Lung (tissue), 12 donors: Measurements from ENCODE around the gene FXYD2. TPM values are rescaled to one million over a fixed set of nuclear protein-coding genes. Genes with fewer than 3 reads are reported as not detected.
A peak's percentile ranks its signal among the peaks of the same experiment; 100 is the strongest.

Source experiments
- ATAC-seq: fragments of 200-7000 bp; cut with Tn5 transposase; one replicate; pipeline ENCODE4 v1.9.1; 2020; ENCODE audit warnings: moderate number of reproducible peaks; ENCODE audit not compliant: insufficient read depth, low FRiP score
- DNase-seq, 3 donors: peaks; one replicate each; pipeline ENCODE4 v3.0.0-alpha.2; 2013 to 2017
- H3K27ac ChIP-seq, 2 donors: one replicate each; pipeline ENCODE4 v1.5.1; 2013; ENCODE audit warnings: mild to moderate bottlenecking in 2 of 2, moderate library complexity in 2 of 2, control low read depth in 1 of 2, inconsistent platforms in 1 of 2, low read depth in 1 of 2, low read length in 1 of 2
- H3K27me3 ChIP-seq, 3 donors: one replicate each; pipeline ENCODE4 v1.5.1; 2013; ENCODE audit warnings: low read length in 2 of 3; ENCODE audit not compliant: control insufficient read depth in 3 of 3, insufficient read depth in 3 of 3
- H3K36me3 ChIP-seq, 4 donors: one replicate each; pipeline ENCODE4 v1.5.1; 2013; ENCODE audit warnings: low read length in 4 of 4, mild to moderate bottlenecking in 1 of 4, moderate library complexity in 1 of 4; ENCODE audit not compliant: control insufficient read depth in 4 of 4, insufficient read depth in 4 of 4
- H3K4me1 ChIP-seq, 5 donors: one replicate each; pipeline ENCODE4 v1.5.1; 2013; ENCODE audit warnings: low read length in 5 of 5, mild to moderate bottlenecking in 2 of 5, moderate library complexity in 1 of 5; ENCODE audit not compliant: control insufficient read depth in 5 of 5, insufficient read depth in 5 of 5
- H3K4me3 ChIP-seq: one replicate; pipeline ENCODE4 v1.5.1; 2013; ENCODE audit warnings: mild to moderate bottlenecking, control low read depth, moderate library complexity
- H3K9ac ChIP-seq, 2 donors: one replicate each; pipeline ENCODE4 v1.5.1; 2013; ENCODE audit warnings: low read length in 2 of 2, control low read depth in 1 of 2; ENCODE audit not compliant: insufficient read depth in 1 of 2
- H3K9me3 ChIP-seq, 4 donors: one replicate each; pipeline ENCODE4 v1.5.1; 2013; ENCODE audit warnings: low read length in 3 of 4, mild to moderate bottlenecking in 1 of 4, moderate library complexity in 1 of 4; ENCODE audit not compliant: control insufficient read depth in 4 of 4, insufficient read depth in 3 of 4
- CTCF ChIP-seq: IDR thresholded peaks from 2 replicates; pipeline ENCODE4 v1.5.1; 2012; ENCODE audit warnings: mild to moderate bottlenecking; ENCODE audit errors: control extremely low read depth, extremely low read depth
- WGBS, 2 donors: extraction: QIAGEN DNeasy Blood & Tissue Kit; methylation state at CpG; one replicate each; pipeline ENCODE4 v1.1.7; 2013; 5-methylcytosine and 5-hydroxymethylcytosine counted together
- polyA plus RNA-seq, 2 donors: library from polyadenylated mRNA; stranded (reverse); fragments of 200-250 nt; gene quantifications; one replicate each; pipeline ENCODE4 v1.2.1, GENCODE V29; 2013
- total RNA-seq, 2 donors: library from RNA; depleted of rRNA in 1 of 2; stranded (reverse); fragments of >200 nt in 1 of 2; gene quantifications; one replicate each; pipeline ENCODE4 v1.2.1, GENCODE V29; 2014 to 2021
- donor health status: control.
- donor health status: control.
- donor health status: Bipolar disorder and iron deficiency.
- donor health status: healthy.
- donor health status: DM: yes; HTN: yes; CAD: no.

Gene FXYD2
- total and polyA plus RNA-seq, 4 donors: 1.6 to 6.9 (median 3.7) TPM

GRCh38 chr11:117860139-117860538 lies 35.6 kb upstream of the FXYD2 start:
- H3K27me3 ChIP-seq: no peaks in the 10 kb centered on the region
- WGBS, 2 donors: 75 to 87% methylated on average over 6 of the region's 6 CpGs
- ATAC-seq: no peak
- peaks cover 4 to 72% (median 37%) of the 10 kb centered on the region in 5 donors for H3K4me1 ChIP-seq
- H3K27ac ChIP-seq: peak overlapping the region; percentile 17 to 57
- no peak for TF ChIP-seq CTCF
- H3K9me3 ChIP-seq: no peaks in the 10 kb centered on the region
- no peaks in the 10 kb centered on the region for H3K36me3 ChIP-seq
- no peak overlapping the region for H3K9ac ChIP-seq
- no peak for DNase-seq
- H3K4me3 ChIP-seq: no peak overlapping the region

GRCh38 chr11:117859488-117860112 lies 35.1 kb upstream of the FXYD2 start:
- Histone ChIP-seq H3K27ac (peak overlapping the region; percentile 17 to 57), H3K4me1 (peaks cover 4 to 78% (median 42%) of the 10 kb centered on the region in 5 donors), H3K9me3 (no peaks in the 10 kb centered on the region), H3K4me3 (no peak overlapping the region), H3K9ac (no peak overlapping the region), H3K27me3 (no peaks in the 10 kb centered on the region), H3K36me3 (no peaks in the 10 kb centered on the region)
- no peak for DNase-seq
- WGBS, 2 donors: 82 to 88% methylated on average over 9 of the region's 9 CpGs
- ATAC-seq: no peak
- no peak for TF ChIP-seq CTCF

GRCh38 chr11:117859061-117859460 lies 34.5 kb upstream of the FXYD2 start:
- H3K27me3 ChIP-seq: no peaks in the 10 kb centered on the region
- H3K27ac ChIP-seq: no peak overlapping the region
- no peak for DNase-seq
- TF ChIP-seq CTCF: no peak
- H3K36me3 ChIP-seq: no peaks in the 10 kb centered on the region
- H3K4me3 ChIP-seq: no peak overlapping the region
- WGBS, 2 donors: 84 to 88% methylated on average over 10 of the region's 10 CpGs
- no peaks in the 10 kb centered on the region for H3K9me3 ChIP-seq
- no peak for ATAC-seq
- no peak overlapping the region for H3K9ac ChIP-seq
- peaks cover 4 to 82% (median 44%) of the 10 kb centered on the region in 5 donors for H3K4me1 ChIP-seq
